ENCODE data around the gene POU2F3.

- TF ChIP-seq CTCF (IDR thresholded peaks at IDR 0.05; ENCODE audit: low read length) (no peak), EZH2 (optimal IDR thresholded peaks at IDR 0.05; ENCODE audit: low read depth, low read length) (no peak)
Observed at GRCh38 chr11:120256779-120257178, 16.8 kb downstream of the POU2F3 start.
